ENCODE data around the gene FNIP2. TPM values are rescaled to one million over a fixed set of nuclear protein-coding genes. Genes with fewer than 3 reads are reported as not detected.

Gene FNIP2
- total RNA-seq, 1 experiment from 2014 or later, result 5.2 TPM

DNA sequence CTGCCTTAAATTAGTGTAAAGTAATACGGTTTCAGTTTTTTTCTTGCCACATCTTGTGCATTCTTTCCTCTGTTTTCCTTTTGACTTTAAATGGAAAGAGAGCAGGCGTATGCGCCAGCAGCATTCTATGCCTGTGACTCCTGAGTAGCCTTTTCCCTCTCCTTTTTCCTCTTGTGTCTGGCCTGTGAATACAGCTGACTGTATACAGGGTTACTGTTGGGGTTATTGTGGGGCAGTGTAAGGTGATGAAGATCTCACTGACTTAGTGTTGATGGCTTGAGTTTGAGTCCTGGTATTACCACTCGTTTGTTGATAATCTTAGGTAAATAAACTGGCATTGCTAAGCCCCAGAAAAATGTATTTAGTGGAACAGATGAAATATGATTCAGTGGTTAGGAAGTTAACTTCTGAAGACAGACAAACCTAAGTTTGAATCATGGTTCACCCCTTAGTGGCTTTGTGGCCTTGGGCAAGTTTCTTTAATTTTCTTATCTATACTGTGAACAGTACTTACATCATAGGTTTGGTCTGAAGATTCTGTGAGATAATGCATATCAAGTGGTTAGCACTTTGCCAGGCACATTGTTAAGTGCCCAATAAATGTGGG, 105.1 kb downstream of the FNIP2 start:
- H3K27ac ChIP-seq (ENCODE audit: low read length), result peak overlapping the region; percentile 39; the same call in 1 of the 2 replicates
- CTCF ChIA-PET, result no interaction called here
- no peak overlapping the region for H3K4me3 ChIP-seq (ENCODE audit: low read length)
- no peaks in the 10 kb centered on the region for H4K20me1 ChIP-seq (ENCODE audit: low read length)
- H3K36me3 ChIP-seq (ENCODE audit: low read depth, low read length), result no peaks in the 10 kb centered on the region
- no TSS peak for BruUV-seq (replicated peaks)
- H3K79me2 ChIP-seq (ENCODE audit: low read length), result no peaks in the 10 kb centered on the region
- H2AFZ ChIP-seq (ENCODE audit: low read length), result no peak overlapping the region
- intact Hi-C loops (cut with micrococcal nuclease), result loop anchor here (5.0 to 10.0 kb wide), 3 partner anchors 123 to 303 kb away; no protein-coding TSS in a partner anchor
- H3K9ac ChIP-seq (ENCODE audit: low read length), result no peak overlapping the region
- peak overlapping the region; percentile 54 for H3K4me2 ChIP-seq (ENCODE audit: low read length)
- TF ChIP-seq CTCF (conservative IDR thresholded peaks at IDR 0.05; ENCODE audit: low read depth, low read length), result no peak
- no peak for TF ChIP-seq EZH2 (IDR thresholded peaks at IDR 0.05; ENCODE audit: low read length, unreplicated experiment)
- no peak for TF ChIP-seq EZH2phosphoT487 (IDR thresholded peaks at IDR 0.05; ENCODE audit: borderline replicate concordance, low read length)
- no peaks in the 10 kb centered on the region for H3K9me2 ChIP-seq (replicated peaks; ENCODE audit: low read length)
- peak; percentile 96 for ATAC-seq
- H3K9me3 ChIP-seq (ENCODE audit: low read length), result no peaks in the 10 kb centered on the region
- DNase-seq, result peak; percentile 88
- H3K4me1 ChIP-seq (ENCODE audit: insufficient read depth, low read length), result peaks cover 18% of the 10 kb centered on the region
- H3F3A ChIP-seq (ENCODE audit: low read length, unreplicated experiment), result no peaks in the 10 kb centered on the region
- H3K27me3 ChIP-seq (ENCODE audit: low read length), result no peaks in the 10 kb centered on the region
- POLR2A ChIA-PET (ENCODE audit: unreplicated experiment), result no interaction called here

DNA sequence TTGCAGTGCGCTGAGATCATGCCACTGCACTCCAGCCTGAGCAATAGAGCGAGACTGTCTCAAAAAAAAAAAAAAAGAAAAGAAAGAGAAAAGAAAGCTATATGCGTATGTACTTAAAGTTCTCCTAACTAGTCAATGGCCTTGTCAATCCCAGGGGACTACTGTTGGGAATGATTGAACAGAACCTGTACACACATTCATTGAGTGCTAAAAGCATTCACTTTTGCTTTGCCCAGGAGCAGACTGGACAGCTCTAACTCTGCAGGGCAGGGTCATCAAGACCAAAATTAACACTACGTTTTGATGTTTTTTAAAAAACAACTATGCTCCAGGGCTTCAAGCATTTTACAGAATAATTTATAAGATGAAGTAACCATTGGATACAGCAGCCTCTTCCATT, 106.2 kb downstream of the FNIP2 start:
- no peak overlapping the region for H3K4me3 ChIP-seq (ENCODE audit: low read length)
- intact Hi-C loops (cut with micrococcal nuclease), result loop anchor here (10.0 kb wide), 1 partner anchor 200 kb away; no protein-coding TSS in a partner anchor
- H3K9me3 ChIP-seq (ENCODE audit: low read length), result no peaks in the 10 kb centered on the region
- H3K9me2 ChIP-seq (replicated peaks; ENCODE audit: low read length), result no peaks in the 10 kb centered on the region
- no peaks in the 10 kb centered on the region for H3F3A ChIP-seq (ENCODE audit: low read length, unreplicated experiment)
- DNase-seq (no peak), ATAC-seq (no peak)
- no peak overlapping the region for H3K4me2 ChIP-seq (ENCODE audit: low read length)
- H3K9ac ChIP-seq (ENCODE audit: low read length), result no peak overlapping the region
- H3K79me2 ChIP-seq (ENCODE audit: low read length), result no peaks in the 10 kb centered on the region
- H3K4me1 ChIP-seq (ENCODE audit: insufficient read depth, low read length), result peaks cover 18% of the 10 kb centered on the region
- POLR2A ChIA-PET (ENCODE audit: unreplicated experiment), result no interaction called here
- no peaks in the 10 kb centered on the region for H3K36me3 ChIP-seq (ENCODE audit: low read depth, low read length)
- H2AFZ ChIP-seq (ENCODE audit: low read length), result no peak overlapping the region
- TF ChIP-seq EZH2phosphoT487 (IDR thresholded peaks at IDR 0.05; ENCODE audit: borderline replicate concordance, low read length) (no peak), EZH2 (IDR thresholded peaks at IDR 0.05; ENCODE audit: low read length, unreplicated experiment) (no peak), CTCF (conservative IDR thresholded peaks at IDR 0.05; ENCODE audit: low read depth, low read length) (no peak)
- no peaks in the 10 kb centered on the region for H4K20me1 ChIP-seq (ENCODE audit: low read length)
- CTCF ChIA-PET, result no interaction called here
- no peaks in the 10 kb centered on the region for H3K27me3 ChIP-seq (ENCODE audit: low read length)
- no peak overlapping the region for H3K27ac ChIP-seq (ENCODE audit: low read length)
- no TSS peak for BruUV-seq (replicated peaks)

DNA sequence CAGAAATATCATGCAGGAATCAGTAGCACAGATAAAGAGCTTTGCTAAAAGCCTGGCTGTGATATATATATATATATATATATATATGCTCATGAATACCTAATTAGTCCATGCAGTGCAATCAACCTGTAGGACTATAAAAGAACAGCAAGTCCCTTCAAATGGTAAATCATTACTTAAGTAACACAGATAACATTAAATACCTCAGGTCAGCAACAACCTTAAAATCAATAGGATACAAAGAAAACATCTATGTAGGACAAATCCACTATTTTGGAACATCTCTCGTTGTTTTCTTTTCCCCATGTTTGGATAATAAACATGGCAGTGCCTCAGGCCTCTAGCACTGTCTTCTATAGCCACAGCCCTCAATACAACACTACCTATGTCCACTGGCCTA, 106.6 kb downstream of the FNIP2 start:
- H3F3A ChIP-seq (ENCODE audit: low read length, unreplicated experiment), result no peaks in the 10 kb centered on the region
- ATAC-seq (no peak), DNase-seq (no peak)
- TF ChIP-seq EZH2 (IDR thresholded peaks at IDR 0.05; ENCODE audit: low read length, unreplicated experiment), result no peak
- no peak for TF ChIP-seq CTCF (conservative IDR thresholded peaks at IDR 0.05; ENCODE audit: low read depth, low read length)
- TF ChIP-seq EZH2phosphoT487 (IDR thresholded peaks at IDR 0.05; ENCODE audit: borderline replicate concordance, low read length), result no peak
- no peaks in the 10 kb centered on the region for H3K27me3 ChIP-seq (ENCODE audit: low read length)
- H3K79me2 ChIP-seq (ENCODE audit: low read length), result no peaks in the 10 kb centered on the region
- BruUV-seq (replicated peaks), result no TSS peak
- H3K9me3 ChIP-seq (ENCODE audit: low read length), result no peaks in the 10 kb centered on the region
- H3K4me1 ChIP-seq (ENCODE audit: insufficient read depth, low read length), result peaks cover 18% of the 10 kb centered on the region
- intact Hi-C loops (cut with micrococcal nuclease), result loop anchor here (10.0 kb wide), 1 partner anchor 199 kb away; no protein-coding TSS in a partner anchor
- ChIA-PET POLR2A (ENCODE audit: unreplicated experiment) (no interaction called here), CTCF (no interaction called here)
- no peaks in the 10 kb centered on the region for H3K36me3 ChIP-seq (ENCODE audit: low read depth, low read length)
- H3K9ac ChIP-seq (ENCODE audit: low read length), result no peak overlapping the region
- H3K4me2 ChIP-seq (ENCODE audit: low read length), result no peak overlapping the region
- no peak overlapping the region for H2AFZ ChIP-seq (ENCODE audit: low read length)
- H3K9me2 ChIP-seq (replicated peaks; ENCODE audit: low read length), result no peaks in the 10 kb centered on the region
- H4K20me1 ChIP-seq (ENCODE audit: low read length), result no peaks in the 10 kb centered on the region
- no peak overlapping the region for H3K27ac ChIP-seq (ENCODE audit: low read length)
- no peak overlapping the region for H3K4me3 ChIP-seq (ENCODE audit: low read length)

All from PC-3 (cell line).